Suprapubic skin (tissue), 4 donors: ENCODE measurements around the gene SYNGR1. TPM values are rescaled to one million over a fixed set of nuclear protein-coding genes. Genes with fewer than 3 reads are reported as not detected.

Source experiments
- DNase-seq, 2 donors: peaks; one replicate each; pipeline ENCODE4 v3.0.0-alpha.2; 2019; ENCODE audit warnings: low spot score in 2 of 2
- H3K27ac ChIP-seq: fragments of 200-600 bp; sonication (generic); one replicate; pipeline ENCODE4 v1.5.1; 2019
- H3K27me3 ChIP-seq: fragments of 200-600 bp; sonication (generic); one replicate; pipeline ENCODE4 v1.5.1; 2019
- H3K36me3 ChIP-seq: fragments of 200-600 bp; sonication (generic); one replicate; pipeline ENCODE4 v1.5.1; 2019
- H3K4me1 ChIP-seq: fragments of 200-600 bp; sonication (generic); one replicate; pipeline ENCODE4 v1.5.1; 2019
- H3K4me3 ChIP-seq: fragments of 200-600 bp; sonication (generic); one replicate; pipeline ENCODE4 v1.5.1; 2019; ENCODE audit warnings: mild to moderate bottlenecking
- H3K9me3 ChIP-seq: fragments of 200-600 bp; sonication (generic); one replicate; pipeline ENCODE4 v1.5.1; 2019
- EP300 ChIP-seq: sonication (generic); formaldehyde crosslinking; IDR thresholded peaks from one replicate; pipeline ENCODE4 v1.6.1; 2017; ENCODE audit warnings: antibody characterized with exemption
- POLR2A ChIP-seq, 2 donors: fragments of 450-650 bp; IDR thresholded peaks; one replicate each; pipeline ENCODE4 v1.6.1; 2017; ENCODE audit warnings: antibody characterized with exemption in 2 of 2, mild to moderate bottlenecking in 2 of 2, moderate library complexity in 2 of 2
- POLR2AphosphoS5 ChIP-seq, 3 donors: sonication (generic); formaldehyde crosslinking; IDR thresholded peaks; one replicate each; pipeline ENCODE4 v1.6.1; 2017; ENCODE audit warnings: antibody characterized with exemption in 3 of 3
- WGBS: methylation state at CpG from one replicate; pipeline ENCODE4 v1.1.5; 2018; 5-methylcytosine and 5-hydroxymethylcytosine counted together
- total RNA-seq, 4 donors: library from RNA; depleted of rRNA; stranded (reverse); fragments of >200 nt; gene quantifications; one replicate each; pipeline ENCODE4 v1.1.0, GENCODE V29; 2016
- TF ChIP-seq, protein P1 (sequence below), 2 donors: fragments of 200-600 bp in 1 of 2; fragments of 450-650 bp in 1 of 2; sonication (generic) in 1 of 2; IDR thresholded peaks; one replicate each; pipeline ENCODE4 v1.5.1; 2016 to 2019; ENCODE audit warnings: antibody characterized with exemption in 2 of 2, mild to moderate bottlenecking in 1 of 2, moderate library complexity in 1 of 2

Gene SYNGR1
- total RNA-seq, 4 donors from 2014 or later = 34.6 to 52.5 (median 44.3) TPM

DNA sequence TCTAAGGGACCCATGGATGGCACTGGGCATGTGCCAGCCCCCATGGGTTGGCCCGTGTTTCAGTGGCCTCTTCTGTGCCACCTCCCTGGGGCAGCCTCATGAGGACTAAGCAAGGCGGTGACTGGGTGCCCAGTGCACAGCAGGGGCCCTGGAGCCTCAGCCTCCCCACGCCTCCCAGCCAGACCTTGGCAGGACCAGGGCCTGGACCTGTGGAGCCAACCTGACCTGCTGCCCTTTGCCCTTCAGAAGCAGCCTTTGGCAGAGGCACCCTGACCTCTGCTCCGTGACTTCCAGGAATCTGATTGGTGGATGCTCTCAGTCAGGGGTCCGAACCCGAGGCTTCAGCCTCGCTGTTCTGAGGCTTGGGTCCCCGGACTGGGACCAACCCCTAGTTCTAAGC lies 25.0 kb downstream of the SYNGR1 start:
- Histone ChIP-seq H3K27ac (no peak overlapping the region), H3K27me3 (no peaks in the 10 kb centered on the region), H3K4me1 (peaks cover 3% of the 10 kb centered on the region), H3K4me3 (no peak overlapping the region), H3K36me3 (peaks cover 34% of the 10 kb centered on the region), H3K9me3 (no peaks in the 10 kb centered on the region)
- TF ChIP-seq, protein P1, sequence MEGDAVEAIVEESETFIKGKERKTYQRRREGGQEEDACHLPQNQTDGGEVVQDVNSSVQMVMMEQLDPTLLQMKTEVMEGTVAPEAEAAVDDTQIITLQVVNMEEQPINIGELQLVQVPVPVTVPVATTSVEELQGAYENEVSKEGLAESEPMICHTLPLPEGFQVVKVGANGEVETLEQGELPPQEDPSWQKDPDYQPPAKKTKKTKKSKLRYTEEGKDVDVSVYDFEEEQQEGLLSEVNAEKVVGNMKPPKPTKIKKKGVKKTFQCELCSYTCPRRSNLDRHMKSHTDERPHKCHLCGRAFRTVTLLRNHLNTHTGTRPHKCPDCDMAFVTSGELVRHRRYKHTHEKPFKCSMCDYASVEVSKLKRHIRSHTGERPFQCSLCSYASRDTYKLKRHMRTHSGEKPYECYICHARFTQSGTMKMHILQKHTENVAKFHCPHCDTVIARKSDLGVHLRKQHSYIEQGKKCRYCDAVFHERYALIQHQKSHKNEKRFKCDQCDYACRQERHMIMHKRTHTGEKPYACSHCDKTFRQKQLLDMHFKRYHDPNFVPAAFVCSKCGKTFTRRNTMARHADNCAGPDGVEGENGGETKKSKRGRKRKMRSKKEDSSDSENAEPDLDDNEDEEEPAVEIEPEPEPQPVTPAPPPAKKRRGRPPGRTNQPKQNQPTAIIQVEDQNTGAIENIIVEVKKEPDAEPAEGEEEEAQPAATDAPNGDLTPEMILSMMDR (IDR thresholded peaks at IDR 0.05) = no peak
- no peak for TF ChIP-seq POLR2A (IDR thresholded peaks at IDR 0.05)
- TF ChIP-seq POLR2AphosphoS5 (IDR thresholded peaks at IDR 0.05) = no peak
- no peak for TF ChIP-seq EP300
- 94% methylated on average over 4 of the region's 8 CpGs for WGBS
- no peak for DNase-seq

DNA sequence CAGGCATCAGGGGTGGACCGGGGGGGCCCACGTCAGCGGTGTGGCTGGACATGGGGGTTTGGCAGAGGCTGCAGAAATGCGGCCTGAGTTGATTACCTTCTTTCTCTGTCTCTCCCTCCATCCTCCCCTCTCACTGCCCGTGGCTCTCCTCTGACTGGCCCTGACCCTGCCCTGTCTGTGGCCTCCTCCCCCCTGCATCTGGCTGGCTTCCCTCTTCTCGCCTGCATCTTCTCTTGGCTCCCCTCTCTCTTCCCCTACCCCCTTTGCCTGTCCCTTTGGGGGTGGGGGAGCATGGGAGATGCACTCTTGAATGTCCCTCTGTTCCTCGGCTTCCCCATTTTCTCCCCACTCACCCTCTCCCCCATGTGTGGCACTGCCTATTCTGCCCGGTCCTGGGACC lies 25.9 kb downstream of the SYNGR1 start:
- Histone ChIP-seq H3K9me3 (no peaks in the 10 kb centered on the region), H3K27ac (no peak overlapping the region), H3K4me1 (peaks cover 4% of the 10 kb centered on the region), H3K4me3 (no peak overlapping the region), H3K27me3 (no peaks in the 10 kb centered on the region), H3K36me3 (peaks cover 34% of the 10 kb centered on the region)
- WGBS = 80% methylated on average over 7 of the region's 8 CpGs
- DNase-seq = no peak
- TF ChIP-seq POLR2AphosphoS5 (IDR thresholded peaks at IDR 0.05) (no peak), POLR2A (IDR thresholded peaks at IDR 0.05) (no peak), EP300 (no peak)
- TF ChIP-seq, protein P1 (IDR thresholded peaks at IDR 0.05) = no peak

GRCh38 chr22:39379756-39380730 lies 30.3 kb downstream of the SYNGR1 start:
- Histone ChIP-seq H3K27me3 (no peaks in the 10 kb centered on the region), H3K4me1 (peaks cover 9% of the 10 kb centered on the region), H3K36me3 (peaks cover 28% of the 10 kb centered on the region), H3K4me3 (no peak overlapping the region), H3K9me3 (no peaks in the 10 kb centered on the region), H3K27ac (no peak overlapping the region)
- TF ChIP-seq POLR2A (IDR thresholded peaks at IDR 0.05) (no peak), POLR2AphosphoS5 (IDR thresholded peaks at IDR 0.05) (no peak), EP300 (no peak)
- TF ChIP-seq, protein P1 (IDR thresholded peaks at IDR 0.05) = no peak
- WGBS = 74% methylated on average over 15 of the region's 15 CpGs
- no peak for DNase-seq

DNA sequence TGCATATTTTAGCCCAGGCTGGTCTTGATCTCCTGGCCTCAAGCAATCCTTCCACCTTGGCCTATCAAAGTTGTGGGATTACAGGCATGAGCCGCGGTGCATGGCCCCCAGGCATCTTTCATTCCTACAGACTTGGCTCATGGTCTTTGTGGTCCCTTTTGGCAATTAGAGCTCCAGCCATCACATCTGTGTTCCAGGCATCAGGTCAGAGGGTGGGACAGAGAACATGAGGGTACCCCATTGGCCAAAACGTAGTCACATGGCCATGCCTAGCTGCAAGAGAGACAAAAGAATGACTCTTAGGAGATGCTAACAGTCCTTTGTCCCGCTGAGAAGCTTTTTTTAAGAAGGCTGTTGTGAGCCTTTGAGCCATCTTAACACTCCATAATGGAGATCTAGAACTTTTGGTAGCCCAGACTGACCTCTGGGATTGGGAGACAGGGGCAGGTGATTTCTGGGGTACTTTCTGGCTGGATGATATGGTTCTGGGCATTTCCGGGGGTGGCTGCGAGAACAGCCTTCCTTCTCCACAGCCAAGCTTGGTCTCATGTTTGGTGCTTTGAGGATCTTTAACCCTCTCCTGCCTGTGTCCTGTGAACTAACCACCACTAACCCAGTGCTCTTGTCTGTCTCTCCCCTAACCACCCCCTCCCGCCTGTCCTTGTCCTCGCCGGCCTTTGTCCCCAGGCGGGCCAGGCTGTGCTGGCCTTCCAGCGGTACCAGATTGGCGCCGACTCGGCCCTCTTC lies 31.4 kb downstream of the SYNGR1 start:
- Histone ChIP-seq H3K9me3 (no peaks in the 10 kb centered on the region), H3K36me3 (peaks cover 25% of the 10 kb centered on the region), H3K27ac (no peak overlapping the region), H3K27me3 (no peaks in the 10 kb centered on the region), H3K4me1 (peaks cover 9% of the 10 kb centered on the region), H3K4me3 (no peak overlapping the region)
- DNase-seq = no peak
- TF ChIP-seq EP300 (no peak), POLR2AphosphoS5 (IDR thresholded peaks at IDR 0.05) (no peak), POLR2A (IDR thresholded peaks at IDR 0.05) (no peak)
- TF ChIP-seq, protein P1 (IDR thresholded peaks at IDR 0.05) = no peak
- 86% methylated on average over 14 of the region's 14 CpGs for WGBS

- peaks cover 18% of the 10 kb centered on the region for H3K36me3 ChIP-seq
- 95% methylated on average over 7 of the region's 8 CpGs for WGBS
- H3K9me3 ChIP-seq = no peaks in the 10 kb centered on the region
- no peak for DNase-seq
- H3K4me3 ChIP-seq = no peak overlapping the region
- TF ChIP-seq EP300 (no peak), POLR2AphosphoS5 (IDR thresholded peaks at IDR 0.05) (no peak), POLR2A (IDR thresholded peaks at IDR 0.05) (no peak)
- TF ChIP-seq, protein P1 (IDR thresholded peaks at IDR 0.05) = no peak
- H3K27ac ChIP-seq = no peak overlapping the region
- peaks cover 9% of the 10 kb centered on the region for H3K4me1 ChIP-seq
- no peaks in the 10 kb centered on the region for H3K27me3 ChIP-seq
Observed at GRCh38 chr22:39381930-39382329, 32.1 kb downstream of the SYNGR1 start.
